Measurements from ENCODE around the gene ADCY9. TPM values are rescaled to one million over a fixed set of nuclear protein-coding genes. Genes with fewer than 3 reads are reported as not detected.

The ADCY9 gene
- total and polyA plus RNA-seq, 2 experiments from 2014 or later, result 1.9 to 21.9 TPM

- DNase-seq, result no peak
- peaks cover 4% of the 10 kb centered on the region; the same call in 1 of the 2 replicates for H3K36me3 ChIP-seq (ENCODE audit: low read depth)
- H3K9ac ChIP-seq, result no peak overlapping the region
- no peaks in the 10 kb centered on the region for H3K4me1 ChIP-seq (ENCODE audit: insufficient read depth)
- H3F3A ChIP-seq (ENCODE audit: insufficient read depth), result no peaks in the 10 kb centered on the region
- no peak overlapping the region for H2AFZ ChIP-seq
- no peak overlapping the region for H3K27ac ChIP-seq
- H3K4me3 ChIP-seq, result no peak overlapping the region
- no peaks in the 10 kb centered on the region for H3K27me3 ChIP-seq (replicated peaks; ENCODE audit: insufficient read depth)
- TF ChIP-seq EZH2 (IDR thresholded peaks at IDR 0.05; ENCODE audit: insufficient read depth, poor library complexity, severe bottlenecking) (no peak), EZH2phosphoT487 (IDR thresholded peaks at IDR 0.05; ENCODE audit: insufficient read depth, low read depth) (no peak)
- no peaks in the 10 kb centered on the region for H3K79me2 ChIP-seq (ENCODE audit: insufficient read depth)
- H3K4me2 ChIP-seq (ENCODE audit: unreplicated experiment), result no peak overlapping the region
- H3K9me3 ChIP-seq (ENCODE audit: low read depth), result no peaks in the 10 kb centered on the region
- H3K9me2 ChIP-seq (ENCODE audit: insufficient read depth), result no peaks in the 10 kb centered on the region
- no peaks in the 10 kb centered on the region for H4K20me1 ChIP-seq (ENCODE audit: insufficient read depth)
- in situ Hi-C loops (cut with MboI), result no loop called here
- WGBS, 2 experiments (ENCODE audit: low coverage in 1 of 2, low lambda C conversion rate in 2 of 2, missing lambda C conversion rate in 2 of 2), result 85 to 87% methylated on average over 8 of the region's 8 CpGs
Observed at GRCh38 chr16:3971706-3972105, 144.5 kb downstream of the ADCY9 start.

GRCh38 chr16:3971261-3971660, 145.0 kb downstream of the ADCY9 start:
- H3K79me2 ChIP-seq (ENCODE audit: insufficient read depth), result no peaks in the 10 kb centered on the region
- no peaks in the 10 kb centered on the region for H3K4me1 ChIP-seq (ENCODE audit: insufficient read depth)
- TF ChIP-seq EZH2 (IDR thresholded peaks at IDR 0.05; ENCODE audit: insufficient read depth, poor library complexity, severe bottlenecking), result no peak
- TF ChIP-seq EZH2phosphoT487 (IDR thresholded peaks at IDR 0.05; ENCODE audit: insufficient read depth, low read depth), result no peak
- H3K27me3 ChIP-seq (replicated peaks; ENCODE audit: insufficient read depth), result no peaks in the 10 kb centered on the region
- H3K9me3 ChIP-seq (ENCODE audit: low read depth), result no peaks in the 10 kb centered on the region
- no peaks in the 10 kb centered on the region for H4K20me1 ChIP-seq (ENCODE audit: insufficient read depth)
- H3K9me2 ChIP-seq (ENCODE audit: insufficient read depth), result no peaks in the 10 kb centered on the region
- H3K36me3 ChIP-seq (ENCODE audit: low read depth), result peaks cover 4% of the 10 kb centered on the region; the same call in 1 of the 2 replicates
- in situ Hi-C loops (cut with MboI), result no loop called here
- no peak overlapping the region for H3K4me3 ChIP-seq
- no peak overlapping the region for H3K27ac ChIP-seq
- no peak overlapping the region for H2AFZ ChIP-seq
- no peaks in the 10 kb centered on the region for H3F3A ChIP-seq (ENCODE audit: insufficient read depth)
- DNase-seq, result peak; percentile 43
- no peak overlapping the region for H3K9ac ChIP-seq
- 83 to 89% methylated on average over 9 of the region's 9 CpGs for WGBS, 2 experiments (ENCODE audit: low coverage in 1 of 2, low lambda C conversion rate in 2 of 2, missing lambda C conversion rate in 2 of 2)
- H3K4me2 ChIP-seq (ENCODE audit: unreplicated experiment), result no peak overlapping the region

- no peak overlapping the region for H3K4me2 ChIP-seq (ENCODE audit: unreplicated experiment)
- WGBS, 2 experiments (ENCODE audit: low coverage in 1 of 2, low lambda C conversion rate in 2 of 2, missing lambda C conversion rate in 2 of 2), result 86 to 94% methylated on average over 8 of the region's 8 CpGs
- no peak overlapping the region for H3K27ac ChIP-seq
- no peaks in the 10 kb centered on the region for H3K27me3 ChIP-seq (replicated peaks; ENCODE audit: insufficient read depth)
- no peaks in the 10 kb centered on the region for H3K9me2 ChIP-seq (ENCODE audit: insufficient read depth)
- H3F3A ChIP-seq (ENCODE audit: insufficient read depth), result no peaks in the 10 kb centered on the region
- no peak overlapping the region for H2AFZ ChIP-seq
- H3K9me3 ChIP-seq (ENCODE audit: low read depth), result no peaks in the 10 kb centered on the region
- no peak overlapping the region for H3K4me3 ChIP-seq
- no peak overlapping the region for H3K9ac ChIP-seq
- H3K4me1 ChIP-seq (ENCODE audit: insufficient read depth), result no peaks in the 10 kb centered on the region
- no peaks in the 10 kb centered on the region for H3K79me2 ChIP-seq (ENCODE audit: insufficient read depth)
- H4K20me1 ChIP-seq (ENCODE audit: insufficient read depth), result no peaks in the 10 kb centered on the region
- H3K36me3 ChIP-seq (ENCODE audit: low read depth), result no peaks in the 10 kb centered on the region; the same call in 1 of the 2 replicates
- DNase-seq, result no peak
- TF ChIP-seq EZH2 (IDR thresholded peaks at IDR 0.05; ENCODE audit: insufficient read depth, poor library complexity, severe bottlenecking), result no peak
- no peak for TF ChIP-seq EZH2phosphoT487 (IDR thresholded peaks at IDR 0.05; ENCODE audit: insufficient read depth, low read depth)
- in situ Hi-C loops (cut with MboI), result no loop called here
Observed at GRCh38 chr16:3968551-3968950, 147.7 kb downstream of the ADCY9 start.

GRCh38 chr16:3966681-3967080, 149.6 kb downstream of the ADCY9 start:
- H3K9me2 ChIP-seq (ENCODE audit: insufficient read depth), result no peaks in the 10 kb centered on the region
- no peaks in the 10 kb centered on the region for H3K27me3 ChIP-seq (replicated peaks; ENCODE audit: insufficient read depth)
- no peaks in the 10 kb centered on the region for H3K9me3 ChIP-seq (ENCODE audit: low read depth)
- DNase-seq, result no peak
- H3K4me1 ChIP-seq (ENCODE audit: insufficient read depth), result 0 out of 2 replicates have a peak, but pooled peaks cover 1% of the 10 kb centered on the region
- H3K9ac ChIP-seq, result no peak overlapping the region
- H4K20me1 ChIP-seq (ENCODE audit: insufficient read depth), result no peaks in the 10 kb centered on the region
- H3K36me3 ChIP-seq (ENCODE audit: low read depth), result no peaks in the 10 kb centered on the region; the same call in 1 of the 2 replicates
- no peak overlapping the region for H3K4me2 ChIP-seq (ENCODE audit: unreplicated experiment)
- H3K4me3 ChIP-seq, result no peak overlapping the region
- WGBS, 2 experiments (ENCODE audit: low coverage in 1 of 2, low lambda C conversion rate in 2 of 2, missing lambda C conversion rate in 2 of 2), result 97 to 98% methylated on average over 24 of the region's 24 CpGs
- in situ Hi-C loops (cut with MboI), result no loop called here
- no peaks in the 10 kb centered on the region for H3K79me2 ChIP-seq (ENCODE audit: insufficient read depth)
- no peak overlapping the region for H2AFZ ChIP-seq
- H3K27ac ChIP-seq, result no peak overlapping the region
- no peak for TF ChIP-seq EZH2 (IDR thresholded peaks at IDR 0.05; ENCODE audit: insufficient read depth, poor library complexity, severe bottlenecking)
- no peaks in the 10 kb centered on the region for H3F3A ChIP-seq (ENCODE audit: insufficient read depth)
